ENCODE data around the gene CACNA1B. TPM values are rescaled to one million over a fixed set of nuclear protein-coding genes. Genes with fewer than 3 reads are reported as not detected.

CACNA1B gene
- total and polyA plus RNA-seq, 2 donors (not counting 1 experiment from before 2014, with no cell fraction given) = 0.15 TPM; not detected in 1

- Histone ChIP-seq H3K4me1 (ENCODE audit: control insufficient read depth in 2 of 2, insufficient read depth in 2 of 2, low read length in 2 of 2) (no peaks in the 10 kb centered on the region), H2AFZ (ENCODE audit: insufficient read depth, low read depth, low read length, poor library complexity, severe bottlenecking) (no peak overlapping the region), H3K9ac (ENCODE audit: low read length) (no peak overlapping the region), H3K9me3 (ENCODE audit: control extremely low read depth in 1 of 3, control insufficient read depth in 2 of 3, insufficient read depth in 1 of 3, low read length in 2 of 3) (no peaks in the 10 kb centered on the region), H3K4me3 (ENCODE audit: control extremely low read depth in 1 of 5, extremely low read depth in 1 of 5, insufficient read depth in 1 of 5, low read depth in 2 of 5, low read length in 4 of 5) (no peak overlapping the region), H3K36me3 (replicated peaks in 1 of 2; ENCODE audit: control extremely low read depth in 1 of 2, control insufficient read depth in 1 of 2, extremely low read depth in 1 of 2, insufficient read depth in 2 of 2, low read length in 1 of 2) (no peaks in the 10 kb centered on the region), H3K27me3 (replicated peaks in 1 of 4; ENCODE audit: control extremely low read depth in 1 of 4, control insufficient read depth in 3 of 4, insufficient read depth in 4 of 4, low read length in 3 of 4) (peaks cover 0 to 15% (median 8%) of the 10 kb centered on the region in 4 experiments), H3K79me2 (ENCODE audit: control insufficient read depth, insufficient read depth, low read length) (no peaks in the 10 kb centered on the region), H4K20me1 (ENCODE audit: control insufficient read depth, insufficient read depth, low read length, poor library complexity, severe bottlenecking) (no peaks in the 10 kb centered on the region), H3K4me2 (replicated peaks; ENCODE audit: low read depth, low read length, poor library complexity, severe bottlenecking) (no peak overlapping the region), H3K27ac (ENCODE audit: low read length in 2 of 2) (no peak overlapping the region)
- Mint-ChIP-seq H3K4me3 (no peak overlapping the region), H3K27ac (no peak overlapping the region), H3K4me1 (no peaks in the 10 kb centered on the region), H3K9me3 (ENCODE audit: insufficient read depth) (no peaks in the 10 kb centered on the region), H3K27me3 (peaks cover 65% of the 10 kb centered on the region)
- intact Hi-C loops (cut with micrococcal nuclease) = no loop called here
- ChIA-PET CTCF (no interaction called here), POLR2A (no interaction called here)
- WGBS (ENCODE audit: insufficient coverage) = 81% methylated on average over 9 of the region's 10 CpGs
- TF ChIP-seq EZH2 (IDR thresholded peaks at IDR 0.05; ENCODE audit: borderline replicate concordance, insufficient read depth, low read depth, low read length, poor library complexity, severe bottlenecking) (no peak), CTCF (IDR thresholded peaks at IDR 0.05) (no peak)
- DNase-seq = no peak
- no peak for ATAC-seq (ENCODE audit: low read depth)
Observed at GRCh38 chr9:137987244-137988030, 109.9 kb downstream of the CACNA1B start.

- H3K27ac Mint-ChIP-seq = no peak overlapping the region
- H3K4me3 ChIP-seq (ENCODE audit: control extremely low read depth in 1 of 5, extremely low read depth in 1 of 5, insufficient read depth in 1 of 5, low read depth in 2 of 5, low read length in 4 of 5) = no peak overlapping the region
- intact Hi-C loops (cut with micrococcal nuclease) = no loop called here
- H3K36me3 ChIP-seq (replicated peaks in 1 of 2; ENCODE audit: control extremely low read depth in 1 of 2, control insufficient read depth in 1 of 2, extremely low read depth in 1 of 2, insufficient read depth in 2 of 2, low read length in 1 of 2) = no peaks in the 10 kb centered on the region
- WGBS (ENCODE audit: insufficient coverage) = 83% methylated on average over 7 of the region's 8 CpGs
- no peak for DNase-seq
- POLR2A ChIA-PET = no interaction called here
- no peak overlapping the region for H3K4me2 ChIP-seq (replicated peaks; ENCODE audit: low read depth, low read length, poor library complexity, severe bottlenecking)
- H3K9me3 ChIP-seq (ENCODE audit: control extremely low read depth in 1 of 3, control insufficient read depth in 2 of 3, insufficient read depth in 1 of 3, low read length in 2 of 3) = no peaks in the 10 kb centered on the region
- H3K4me3 Mint-ChIP-seq = no peak overlapping the region
- no peak overlapping the region for H3K27ac ChIP-seq (ENCODE audit: low read length in 2 of 2)
- peaks cover 66% of the 10 kb centered on the region for H3K27me3 Mint-ChIP-seq
- no peaks in the 10 kb centered on the region for H3K79me2 ChIP-seq (ENCODE audit: control insufficient read depth, insufficient read depth, low read length)
- TF ChIP-seq EZH2 (IDR thresholded peaks at IDR 0.05; ENCODE audit: borderline replicate concordance, insufficient read depth, low read depth, low read length, poor library complexity, severe bottlenecking) (no peak), CTCF (IDR thresholded peaks at IDR 0.05) (no peak)
- H3K27me3 ChIP-seq (replicated peaks in 1 of 4; ENCODE audit: control extremely low read depth in 1 of 4, control insufficient read depth in 3 of 4, insufficient read depth in 4 of 4, low read length in 3 of 4) = peaks cover 0 to 15% (median 8%) of the 10 kb centered on the region in 4 experiments
- H3K9me3 Mint-ChIP-seq (ENCODE audit: insufficient read depth) = no peaks in the 10 kb centered on the region
- H3K4me1 ChIP-seq (ENCODE audit: control insufficient read depth in 2 of 2, insufficient read depth in 2 of 2, low read length in 2 of 2) = no peaks in the 10 kb centered on the region
- H3K9ac ChIP-seq (ENCODE audit: low read length) = no peak overlapping the region
- CTCF ChIA-PET = no interaction called here
- H3K4me1 Mint-ChIP-seq = no peaks in the 10 kb centered on the region
- H2AFZ ChIP-seq (ENCODE audit: insufficient read depth, low read depth, low read length, poor library complexity, severe bottlenecking) = no peak overlapping the region
- ATAC-seq (ENCODE audit: low read depth) = no peak
- no peaks in the 10 kb centered on the region for H4K20me1 ChIP-seq (ENCODE audit: control insufficient read depth, insufficient read depth, low read length, poor library complexity, severe bottlenecking)
Observed at GRCh38 chr9:137988051-137988450, 110.5 kb downstream of the CACNA1B start.
